ENCODE results near the gene LYZL4. TPM values are rescaled to one million over a fixed set of nuclear protein-coding genes. Genes with fewer than 3 reads are reported as not detected.

LYZL4 gene
- total RNA-seq, 1 donor from 2014 or later: not detected

DNA sequence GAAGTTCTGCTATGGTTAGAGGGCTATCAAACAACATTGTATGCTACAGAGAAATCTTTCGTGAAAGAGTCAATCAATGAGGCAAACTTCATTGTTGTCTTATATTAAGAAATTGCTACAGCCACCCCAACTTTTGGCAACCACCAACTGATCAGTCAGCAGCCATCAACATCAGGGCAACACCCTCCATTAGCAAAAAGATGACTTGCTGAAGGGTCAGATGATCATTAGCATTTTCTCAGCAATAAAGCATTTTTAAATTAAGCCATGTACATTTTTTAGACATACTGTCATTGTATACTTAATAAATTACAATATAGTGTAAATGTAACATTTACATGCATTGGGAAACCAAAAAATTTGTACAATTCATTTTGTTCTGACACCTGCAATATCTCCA lies 53.1 kb downstream of the LYZL4 start:
- Mint-ChIP-seq H3K9me3 (no peaks in the 10 kb centered on the region), H3K27ac (no peak overlapping the region), H3K27me3 (ENCODE audit: low read depth) (peaks cover 51% of the 10 kb centered on the region), H3K4me1 (no peaks in the 10 kb centered on the region), H3K4me3 (no peak overlapping the region), H3K36me3 (no peaks in the 10 kb centered on the region)
- TF ChIP-seq, protein P1, sequence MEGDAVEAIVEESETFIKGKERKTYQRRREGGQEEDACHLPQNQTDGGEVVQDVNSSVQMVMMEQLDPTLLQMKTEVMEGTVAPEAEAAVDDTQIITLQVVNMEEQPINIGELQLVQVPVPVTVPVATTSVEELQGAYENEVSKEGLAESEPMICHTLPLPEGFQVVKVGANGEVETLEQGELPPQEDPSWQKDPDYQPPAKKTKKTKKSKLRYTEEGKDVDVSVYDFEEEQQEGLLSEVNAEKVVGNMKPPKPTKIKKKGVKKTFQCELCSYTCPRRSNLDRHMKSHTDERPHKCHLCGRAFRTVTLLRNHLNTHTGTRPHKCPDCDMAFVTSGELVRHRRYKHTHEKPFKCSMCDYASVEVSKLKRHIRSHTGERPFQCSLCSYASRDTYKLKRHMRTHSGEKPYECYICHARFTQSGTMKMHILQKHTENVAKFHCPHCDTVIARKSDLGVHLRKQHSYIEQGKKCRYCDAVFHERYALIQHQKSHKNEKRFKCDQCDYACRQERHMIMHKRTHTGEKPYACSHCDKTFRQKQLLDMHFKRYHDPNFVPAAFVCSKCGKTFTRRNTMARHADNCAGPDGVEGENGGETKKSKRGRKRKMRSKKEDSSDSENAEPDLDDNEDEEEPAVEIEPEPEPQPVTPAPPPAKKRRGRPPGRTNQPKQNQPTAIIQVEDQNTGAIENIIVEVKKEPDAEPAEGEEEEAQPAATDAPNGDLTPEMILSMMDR (IDR thresholded peaks at IDR 0.05; ENCODE audit: unreplicated experiment): no peak
- DNase-seq (ENCODE audit: low spot score in 2 of 2, unreplicated experiment in 2 of 2): no peak

- no peak overlapping the region for H3K27ac Mint-ChIP-seq
- TF ChIP-seq, protein P1 (IDR thresholded peaks at IDR 0.05; ENCODE audit: unreplicated experiment): no peak
- DNase-seq (ENCODE audit: low spot score in 2 of 2, unreplicated experiment in 2 of 2): no peak
- H3K4me3 Mint-ChIP-seq: no peak overlapping the region
- peaks cover 3% of the 10 kb centered on the region for H3K4me1 Mint-ChIP-seq
- H3K36me3 Mint-ChIP-seq: no peaks in the 10 kb centered on the region
- peaks cover 53% of the 10 kb centered on the region for H3K27me3 Mint-ChIP-seq (ENCODE audit: low read depth)
- peaks cover 3% of the 10 kb centered on the region for H3K9me3 Mint-ChIP-seq
These were observed 54.8 kb downstream of the LYZL4 start for GRCh38 chr3:42355612-42356011.

DNA sequence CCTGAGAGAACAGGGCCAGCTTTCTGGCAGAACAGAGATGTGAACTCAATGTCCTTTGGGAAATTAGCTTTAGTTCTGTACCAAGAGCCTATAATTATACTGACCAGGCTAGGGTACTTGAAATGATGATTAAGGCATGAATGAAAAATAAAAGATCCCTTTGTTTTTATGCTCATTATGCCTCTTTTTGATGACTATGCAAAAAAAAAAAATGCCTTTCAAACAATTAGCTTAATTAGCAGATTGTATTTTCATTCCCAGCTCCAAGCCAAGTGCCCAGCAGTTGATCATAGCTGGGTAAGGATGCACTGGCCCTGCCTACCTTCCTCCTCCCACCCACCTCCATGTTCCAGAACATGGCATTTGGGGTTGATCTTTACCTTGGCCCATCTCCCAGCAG lies 56.8 kb downstream of the LYZL4 start:
- Mint-ChIP-seq H3K4me3 (no peak overlapping the region), H3K27me3 (ENCODE audit: low read depth) (peaks cover 53% of the 10 kb centered on the region), H3K27ac (no peak overlapping the region), H3K4me1 (peaks cover 3% of the 10 kb centered on the region), H3K9me3 (peaks cover 3% of the 10 kb centered on the region), H3K36me3 (no peaks in the 10 kb centered on the region)
- DNase-seq (ENCODE audit: low spot score in 2 of 2, unreplicated experiment in 2 of 2): no peak
- TF ChIP-seq, protein P1 (IDR thresholded peaks at IDR 0.05; ENCODE audit: unreplicated experiment): no peak

- H3K27me3 Mint-ChIP-seq (ENCODE audit: low read depth): peaks cover 53% of the 10 kb centered on the region
- TF ChIP-seq, protein P1 (IDR thresholded peaks at IDR 0.05; ENCODE audit: unreplicated experiment): no peak
- no peaks in the 10 kb centered on the region for H3K36me3 Mint-ChIP-seq
- peaks cover 3% of the 10 kb centered on the region for H3K4me1 Mint-ChIP-seq
- H3K9me3 Mint-ChIP-seq: peaks cover 3% of the 10 kb centered on the region
- no peak overlapping the region for H3K27ac Mint-ChIP-seq
- no peak for DNase-seq (ENCODE audit: low spot score in 2 of 2, unreplicated experiment in 2 of 2)
- no peak overlapping the region for H3K4me3 Mint-ChIP-seq
These were observed 59.2 kb downstream of the LYZL4 start for GRCh38 chr3:42351207-42351606.

GRCh38 chr3:42349765-42350594 lies 60.4 kb downstream of the LYZL4 start:
- Mint-ChIP-seq H3K4me1 (peaks cover 3% of the 10 kb centered on the region), H3K27ac (no peak overlapping the region), H3K4me3 (no peak overlapping the region), H3K9me3 (peaks cover 3% of the 10 kb centered on the region), H3K36me3 (no peaks in the 10 kb centered on the region), H3K27me3 (ENCODE audit: low read depth) (peaks cover 49% of the 10 kb centered on the region)
- TF ChIP-seq, protein P1 (IDR thresholded peaks at IDR 0.05; ENCODE audit: unreplicated experiment): no peak
- DNase-seq (ENCODE audit: low spot score in 2 of 2, unreplicated experiment in 2 of 2): no peak
